ENCODE measurements around the gene VAV3.

Gene VAV3

DNA sequence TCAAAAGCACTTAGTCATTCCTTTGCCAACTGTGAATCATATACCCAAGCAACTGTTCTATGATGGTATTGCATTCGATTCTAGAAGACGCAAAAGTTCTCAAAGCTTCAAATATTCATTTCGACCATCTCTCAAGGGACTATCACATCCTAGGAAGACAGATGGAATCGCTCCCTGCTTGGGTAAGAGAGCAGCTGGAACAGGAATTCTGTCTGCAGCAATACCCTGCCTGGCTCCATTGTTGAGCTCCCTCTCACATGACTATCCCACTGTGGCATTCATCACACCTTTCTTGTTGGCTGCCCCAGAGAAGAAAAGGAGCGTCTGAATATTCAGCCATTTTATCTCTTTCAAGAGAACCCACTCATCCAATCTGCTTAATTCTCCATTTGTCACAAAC lies 426.5 kb downstream of the VAV3 start:
- Histone ChIP-seq H3K27ac (no peak overlapping the region), H3K4me3 (no peak overlapping the region)

DNA sequence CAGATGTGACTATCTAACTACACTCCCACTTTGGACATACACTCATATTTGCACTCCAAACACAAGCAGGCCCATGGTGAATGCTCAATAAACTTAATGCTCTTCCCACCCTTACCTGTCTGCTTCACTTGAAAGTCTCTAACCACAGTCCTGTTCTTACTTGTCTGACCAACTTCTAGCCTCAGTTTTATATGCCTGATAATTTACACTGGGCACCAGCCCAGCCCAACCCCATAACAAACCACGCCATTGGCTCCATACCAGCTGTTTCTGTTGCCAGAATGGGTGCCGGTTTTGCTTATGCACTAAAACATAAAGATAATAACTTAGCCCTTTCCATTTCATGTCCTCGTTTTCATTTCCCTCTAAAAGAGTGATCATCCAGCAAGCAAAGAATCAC lies 428.7 kb downstream of the VAV3 start:
- H3K27ac ChIP-seq, result peak overlapping the region in 14 of 21 experiments; percentile 33 to 83 (median 66)
- no peak overlapping the region for H3K4me3 ChIP-seq

DNA sequence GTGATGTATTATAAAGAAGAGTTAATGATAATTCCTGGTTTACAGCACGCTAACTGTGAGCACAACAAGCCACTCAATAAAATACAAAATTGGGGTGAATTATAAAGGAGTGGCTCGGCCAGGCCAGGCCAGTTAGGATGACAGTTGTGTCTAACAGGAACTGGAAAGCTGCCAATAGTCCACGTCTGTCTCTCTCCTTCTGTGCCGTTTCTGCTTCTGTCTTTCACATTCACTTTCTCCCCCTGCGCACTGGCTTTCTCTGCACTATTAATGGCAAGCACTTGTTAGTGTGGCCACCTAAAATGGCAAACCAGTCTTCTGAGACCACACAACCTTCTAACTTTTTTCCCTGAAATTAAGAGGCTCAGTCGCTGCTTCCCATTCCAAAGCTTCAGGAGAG lies 429.9 kb downstream of the VAV3 start:
- H3K4me3 ChIP-seq, result no peak overlapping the region
- H3K27ac ChIP-seq, result peak overlapping the region in 12 of 21 experiments; percentile 52 to 83 (median 68)

GRCh38 chr1:107534632-107535031 lies 430.3 kb downstream of the VAV3 start:
- Histone ChIP-seq H3K4me3 (no peak overlapping the region), H3K27ac (peak overlapping the region in 2 of 21 experiments; percentile 67 to 83)

- H3K4me3 ChIP-seq, result no peak overlapping the region
- H3K27ac ChIP-seq, result no peak overlapping the region
Observed at GRCh38 chr1:107533436-107533835, 431.5 kb downstream of the VAV3 start.

DNA sequence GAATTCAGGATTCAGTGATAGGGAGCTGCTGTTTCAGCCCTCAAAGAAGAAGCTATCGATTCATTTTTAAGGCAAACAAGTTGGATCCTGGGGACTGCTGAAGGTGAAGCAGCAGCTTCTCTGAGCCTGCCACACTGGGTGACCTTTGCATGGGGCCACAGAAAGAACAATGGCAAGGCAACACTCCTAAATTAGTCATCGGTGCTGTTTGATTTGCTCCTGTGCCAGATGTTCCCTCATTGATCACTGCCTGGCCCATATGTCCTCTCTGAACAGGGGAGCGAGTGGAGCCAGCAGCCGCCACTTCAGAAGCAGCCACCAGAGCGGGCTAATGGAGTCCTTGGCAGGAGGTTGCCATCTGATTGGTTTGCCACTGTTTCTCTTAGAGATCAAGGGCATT lies 432.7 kb downstream of the VAV3 start:
- Histone ChIP-seq H3K4me3 (no peak overlapping the region), H3K27ac (peak overlapping the region in 4 of 21 experiments; percentile 9 to 24 (median 18))

GRCh38 chr1:107531065-107531908 lies 433.7 kb downstream of the VAV3 start:
- peak overlapping the region in 11 of 21 experiments; percentile 13 to 73 (median 26) for H3K27ac ChIP-seq
- no peak overlapping the region for H3K4me3 ChIP-seq

DNA sequence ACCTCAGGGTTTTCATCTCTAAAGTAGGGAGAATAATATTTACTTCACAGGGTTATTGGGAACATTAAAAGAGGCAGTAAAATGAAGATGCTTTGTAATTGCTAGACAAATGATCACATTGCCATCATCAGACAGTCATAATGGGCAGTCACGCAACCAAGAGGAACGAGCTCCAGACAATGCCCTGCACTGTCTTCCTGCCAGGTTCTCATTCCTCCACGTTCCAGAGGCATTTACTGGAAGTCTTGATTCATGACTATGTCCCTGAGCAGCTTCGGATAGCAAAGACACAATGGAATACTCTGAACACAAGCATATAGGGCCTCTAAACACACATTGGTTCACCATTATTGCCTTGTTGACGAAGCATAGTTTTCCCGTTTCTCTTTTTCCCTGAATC lies 434.4 kb downstream of the VAV3 start:
- no peak overlapping the region for H3K4me3 ChIP-seq

GRCh38 chr1:107529511-107530149 lies 435.4 kb downstream of the VAV3 start:
- no peak overlapping the region for H3K4me3 ChIP-seq
- peak overlapping the region in 3 of 21 experiments; percentile 26 to 73 (median 28) for H3K27ac ChIP-seq

More for the DNA sequence above, 434.4 kb downstream of the VAV3 start:
- H3K27ac ChIP-seq, result peak overlapping the region in 10 of 21 experiments; percentile 14 to 73 (median 35)

DNA sequence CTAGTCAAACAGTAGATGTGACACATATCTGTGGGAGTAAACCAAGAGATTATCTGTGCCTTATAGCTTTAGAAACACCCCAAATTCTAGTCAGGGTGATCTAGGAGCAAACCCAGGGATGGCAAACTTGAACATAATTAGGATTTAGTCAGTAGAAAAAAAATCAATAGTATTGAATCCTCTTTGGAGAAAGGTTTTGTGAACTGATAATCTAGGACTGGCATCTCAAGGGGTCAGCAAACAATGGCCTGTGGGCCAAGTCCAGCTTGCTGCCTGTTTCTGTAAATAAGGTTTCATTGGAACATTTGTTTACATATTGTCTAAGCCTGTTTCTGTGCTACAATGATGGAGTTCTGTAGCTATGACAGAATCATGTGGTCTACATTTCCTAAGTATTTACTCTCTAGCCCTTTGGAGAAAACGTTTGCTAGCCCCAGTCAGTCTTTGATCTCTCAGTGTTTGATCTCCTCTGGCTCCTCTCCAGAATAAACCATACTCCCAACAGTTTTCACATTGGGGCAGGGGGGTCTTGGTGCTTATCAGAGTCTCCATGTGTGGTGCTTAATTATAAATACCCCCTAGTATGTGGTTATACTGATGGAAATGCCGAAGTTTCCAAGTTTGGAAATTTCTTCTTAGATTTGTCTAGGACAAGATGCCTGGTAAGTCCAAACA lies 438.3 kb downstream of the VAV3 start:
- Histone ChIP-seq H3K27ac (no peak overlapping the region), H3K4me3 (no peak overlapping the region)

DNA sequence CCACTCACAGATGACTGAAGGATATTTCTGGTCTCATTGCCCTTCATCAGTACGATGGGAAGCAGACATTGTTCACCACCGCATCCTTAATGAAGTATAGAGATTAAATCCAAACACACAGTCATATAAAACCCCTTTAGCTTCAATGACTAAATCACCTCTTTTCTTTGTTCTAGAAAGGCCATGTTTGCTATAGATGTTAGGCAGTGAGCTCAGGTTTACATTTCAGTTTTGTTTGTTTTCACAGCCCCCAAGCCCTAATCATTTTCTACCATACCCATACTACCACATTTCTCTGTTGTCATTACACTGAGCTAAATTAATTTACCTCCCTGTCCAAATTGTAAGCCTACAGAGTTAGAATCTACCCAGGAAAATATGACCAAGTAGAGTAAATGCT lies 439.0 kb downstream of the VAV3 start:
- Histone ChIP-seq H3K4me3 (no peak overlapping the region), H3K27ac (no peak overlapping the region)

DNA sequence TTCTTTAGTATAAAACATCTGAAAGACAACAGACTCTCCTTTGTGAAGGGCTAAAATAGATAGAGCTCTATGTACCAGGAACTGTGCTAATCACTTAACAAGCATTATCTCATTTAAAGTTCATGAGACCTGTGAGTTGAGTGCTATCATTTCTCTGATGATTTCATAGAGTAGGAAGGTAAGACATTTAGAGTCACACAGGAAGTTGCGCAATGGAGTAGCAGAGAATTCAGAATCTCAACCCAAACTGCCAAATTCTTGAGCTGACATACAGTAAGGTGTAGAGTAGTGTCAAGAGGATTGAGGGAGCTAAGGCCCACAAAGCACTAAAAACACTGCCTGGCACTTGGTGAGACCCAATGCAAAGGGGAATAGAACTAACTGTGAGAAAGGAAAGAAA lies 439.8 kb downstream of the VAV3 start:
- Histone ChIP-seq H3K27ac (no peak overlapping the region), H3K4me3 (no peak overlapping the region)

DNA sequence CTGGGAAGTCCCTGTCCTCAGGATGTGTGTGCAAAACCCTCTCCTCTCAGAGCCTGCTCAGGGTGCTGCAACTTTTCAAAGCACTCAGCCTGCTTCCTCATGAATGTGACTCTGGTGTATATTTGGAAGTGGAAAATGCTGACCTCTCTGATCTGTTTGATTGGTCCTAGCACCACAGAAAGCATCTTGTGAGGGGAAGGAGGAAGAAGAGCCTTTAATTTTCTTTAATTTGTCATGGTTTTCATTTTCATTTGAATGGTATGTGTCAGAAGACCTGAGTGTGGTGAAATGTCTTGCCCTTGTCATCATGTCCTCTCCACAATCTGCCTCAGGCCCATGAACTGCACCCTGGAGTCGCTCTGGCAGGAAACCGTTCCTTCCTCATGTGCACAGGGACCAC lies 440.7 kb downstream of the VAV3 start:
- no peak overlapping the region for H3K4me3 ChIP-seq
- no peak overlapping the region for H3K27ac ChIP-seq

GRCh38 chr1:107523736-107524135 lies 441.2 kb downstream of the VAV3 start:
- Histone ChIP-seq H3K27ac (no peak overlapping the region), H3K4me3 (no peak overlapping the region)

DNA sequence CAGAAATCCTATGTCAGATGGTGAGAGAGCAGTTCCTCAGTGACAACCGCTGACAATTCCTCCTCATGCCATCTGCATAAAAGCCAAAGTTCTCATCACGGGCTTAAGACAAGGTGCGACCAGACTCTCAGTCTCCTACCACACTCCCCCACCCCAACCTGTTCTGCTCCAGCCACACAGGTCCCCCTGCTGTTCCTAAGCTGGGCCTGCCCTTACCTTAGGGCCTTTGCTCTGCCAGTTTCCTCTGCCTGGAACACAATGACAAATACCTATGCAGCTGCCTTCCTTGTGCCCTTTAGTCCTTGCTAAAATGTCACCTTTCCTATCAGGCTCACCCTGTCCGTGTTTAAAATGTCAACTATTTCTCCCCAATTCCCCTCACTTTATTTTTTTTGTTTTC lies 441.9 kb downstream of the VAV3 start:
- Histone ChIP-seq H3K27ac (no peak overlapping the region), H3K4me3 (no peak overlapping the region)
